ENCODE measurements around the gene MAP4K3. TPM values are rescaled to one million over a fixed set of nuclear protein-coding genes. Genes with fewer than 3 reads are reported as not detected.
"Not testable (repeated sequence)": the region's sequence is repeated elsewhere in the genome, so short reads cannot be mapped to it uniquely, and the experiment has no call there.

Gene MAP4K3
- total RNA-seq, 4 donors from 2014 or later = 23.0 to 52.1 (median 31.8) TPM

GRCh38 chr2:39370101-39370500 is 67.0 kb downstream of the MAP4K3 start:
- Histone ChIP-seq H3K4me3 (no peak overlapping the region), H3K27me3 (no peaks in the 10 kb centered on the region), H3K27ac (peak overlapping the region in 2 of 4 donors; percentile 29 to 48), H3K9me3 (no peaks in the 10 kb centered on the region), H3K4me1 (peaks cover 10 to 20% of the 10 kb centered on the region in 2 donors), H3K36me3 (no peaks in the 10 kb centered on the region)
- intact Hi-C loops (cut with DNase I; ENCODE audit: low total_unique reads) = no loop called here
- no peak for TF ChIP-seq POLR2A (IDR thresholded peaks at IDR 0.05)
- TF ChIP-seq, protein P1, sequence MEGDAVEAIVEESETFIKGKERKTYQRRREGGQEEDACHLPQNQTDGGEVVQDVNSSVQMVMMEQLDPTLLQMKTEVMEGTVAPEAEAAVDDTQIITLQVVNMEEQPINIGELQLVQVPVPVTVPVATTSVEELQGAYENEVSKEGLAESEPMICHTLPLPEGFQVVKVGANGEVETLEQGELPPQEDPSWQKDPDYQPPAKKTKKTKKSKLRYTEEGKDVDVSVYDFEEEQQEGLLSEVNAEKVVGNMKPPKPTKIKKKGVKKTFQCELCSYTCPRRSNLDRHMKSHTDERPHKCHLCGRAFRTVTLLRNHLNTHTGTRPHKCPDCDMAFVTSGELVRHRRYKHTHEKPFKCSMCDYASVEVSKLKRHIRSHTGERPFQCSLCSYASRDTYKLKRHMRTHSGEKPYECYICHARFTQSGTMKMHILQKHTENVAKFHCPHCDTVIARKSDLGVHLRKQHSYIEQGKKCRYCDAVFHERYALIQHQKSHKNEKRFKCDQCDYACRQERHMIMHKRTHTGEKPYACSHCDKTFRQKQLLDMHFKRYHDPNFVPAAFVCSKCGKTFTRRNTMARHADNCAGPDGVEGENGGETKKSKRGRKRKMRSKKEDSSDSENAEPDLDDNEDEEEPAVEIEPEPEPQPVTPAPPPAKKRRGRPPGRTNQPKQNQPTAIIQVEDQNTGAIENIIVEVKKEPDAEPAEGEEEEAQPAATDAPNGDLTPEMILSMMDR (IDR thresholded peaks at IDR 0.05 in 4 of 5, conservative IDR thresholded peaks at IDR 0.05 in 1 of 5) = no peak
- peak in 1 of 2 donors; percentile 16 for ATAC-seq
- in situ Hi-C loops (cut with MboI; ENCODE audit: low sequenced_read_pairs in 4 of 4) = loop anchor here in 1 of 4 donors (10.0 kb wide), 1 partner anchor 65 kb away; the partner anchor contains the start of gene MAP4K3
- DNase-seq = no peak

- intact Hi-C loops (cut with DNase I; ENCODE audit: low total_unique reads) (no loop called here), in situ Hi-C loops (cut with MboI; ENCODE audit: low sequenced_read_pairs in 4 of 4) (no loop called here)
- no peaks in the 10 kb centered on the region for H3K36me3 ChIP-seq
- H3K27ac ChIP-seq = peak overlapping the region in 2 of 4 donors; percentile 23 to 48
- no peak for DNase-seq
- no peak for TF ChIP-seq POLR2A (IDR thresholded peaks at IDR 0.05)
- TF ChIP-seq, protein P1 (IDR thresholded peaks at IDR 0.05 in 4 of 5, conservative IDR thresholded peaks at IDR 0.05 in 1 of 5) = no peak
- H3K9me3 ChIP-seq = no peaks in the 10 kb centered on the region
- ATAC-seq = no peak
- H3K4me1 ChIP-seq = peaks cover 10 to 23% of the 10 kb centered on the region in 2 donors
- no peak overlapping the region for H3K4me3 ChIP-seq
- H3K27me3 ChIP-seq = no peaks in the 10 kb centered on the region
Observed at GRCh38 chr2:39368846-39369245, 68.2 kb downstream of the MAP4K3 start.

DNA sequence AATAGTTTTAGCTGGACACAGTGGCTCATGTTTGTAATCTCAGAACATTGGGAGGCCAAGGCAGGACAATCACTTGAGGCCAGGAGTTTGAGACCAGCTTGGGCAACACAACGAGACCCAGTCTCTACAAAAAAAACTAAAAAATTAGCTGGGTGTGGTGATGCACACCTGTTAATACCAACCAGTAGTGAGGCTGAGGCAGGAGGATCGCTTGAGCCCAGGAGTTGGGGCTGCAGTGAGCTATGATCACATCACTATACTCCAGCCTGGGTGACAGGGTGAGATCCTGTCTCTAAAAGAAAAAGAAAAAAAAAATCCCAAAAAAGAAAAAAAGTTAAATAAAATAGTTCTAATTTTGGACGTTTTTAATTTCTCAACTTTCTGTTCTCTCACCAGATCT is 68.7 kb downstream of the MAP4K3 start:
- ATAC-seq = no peak
- peak overlapping the region in 2 of 4 donors; percentile 23 to 48 for H3K27ac ChIP-seq
- intact Hi-C loops (cut with DNase I; ENCODE audit: low total_unique reads) (no loop called here), in situ Hi-C loops (cut with MboI; ENCODE audit: low sequenced_read_pairs in 4 of 4) (no loop called here)
- no peaks in the 10 kb centered on the region for H3K27me3 ChIP-seq
- DNase-seq = no peak
- H3K36me3 ChIP-seq = no peaks in the 10 kb centered on the region
- H3K4me1 ChIP-seq = peaks cover 10 to 25% of the 10 kb centered on the region in 2 donors
- no peak for TF ChIP-seq POLR2A (IDR thresholded peaks at IDR 0.05)
- TF ChIP-seq, protein P1 (IDR thresholded peaks at IDR 0.05 in 4 of 5, conservative IDR thresholded peaks at IDR 0.05 in 1 of 5) = no peak
- H3K4me3 ChIP-seq = no peak overlapping the region
- no peaks in the 10 kb centered on the region for H3K9me3 ChIP-seq

DNA sequence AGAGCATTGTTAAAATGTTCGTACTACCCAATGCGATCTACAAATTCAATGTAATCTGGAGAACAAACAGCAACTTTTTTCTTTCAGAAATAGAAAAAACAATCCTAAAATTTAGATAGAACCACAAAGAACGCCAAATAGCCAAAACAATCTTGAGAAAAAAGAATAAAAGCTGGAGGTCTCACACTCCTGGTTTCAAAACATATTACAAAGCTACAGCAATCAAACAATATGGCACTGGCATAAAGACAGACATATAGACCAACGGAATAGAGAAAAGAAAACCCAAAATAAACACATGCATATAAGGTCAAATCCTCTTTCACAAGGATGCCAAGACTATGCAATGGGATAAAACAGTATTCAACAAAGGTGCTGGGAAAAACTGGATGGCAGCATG is 74.5 kb downstream of the MAP4K3 start:
- TF ChIP-seq, protein P1 (IDR thresholded peaks at IDR 0.05 in 4 of 5, conservative IDR thresholded peaks at IDR 0.05 in 1 of 5) = no peak
- no peak for TF ChIP-seq POLR2A (IDR thresholded peaks at IDR 0.05)
- Histone ChIP-seq H3K36me3 (no peaks in the 10 kb centered on the region), H3K9me3 (peaks cover 0 to 22% (median 5%) of the 10 kb centered on the region in 3 donors), H3K27ac (no peak overlapping the region), H3K27me3 (no peaks in the 10 kb centered on the region), H3K4me3 (no peak overlapping the region), H3K4me1 (peaks cover 5 to 16% of the 10 kb centered on the region in 2 donors)
- ATAC-seq (no peak), DNase-seq (no peak)
- intact Hi-C loops (cut with DNase I; ENCODE audit: low total_unique reads) (no loop called here), in situ Hi-C loops (cut with MboI; ENCODE audit: low sequenced_read_pairs in 4 of 4) (no loop called here)

- H3K36me3 ChIP-seq = no peaks in the 10 kb centered on the region
- intact Hi-C loops (cut with DNase I; ENCODE audit: low total_unique reads) = no loop called here
- peaks cover 16 to 23% of the 10 kb centered on the region in 2 donors for H3K4me1 ChIP-seq
- H3K27me3 ChIP-seq = no peaks in the 10 kb centered on the region
- DNase-seq = no peak
- peaks cover 0 to 22% (median 5%) of the 10 kb centered on the region in 3 donors for H3K9me3 ChIP-seq
- no peak for TF ChIP-seq POLR2A (IDR thresholded peaks at IDR 0.05)
- TF ChIP-seq, protein P1 (IDR thresholded peaks at IDR 0.05 in 4 of 5, conservative IDR thresholded peaks at IDR 0.05 in 1 of 5) = no peak
- no peak overlapping the region for H3K27ac ChIP-seq
- ATAC-seq = no peak
- in situ Hi-C loops (cut with MboI; ENCODE audit: low sequenced_read_pairs in 4 of 4) = no loop called here
- H3K4me3 ChIP-seq = no peak overlapping the region
Observed at GRCh38 chr2:39361511-39361910, 75.6 kb downstream of the MAP4K3 start.

DNA sequence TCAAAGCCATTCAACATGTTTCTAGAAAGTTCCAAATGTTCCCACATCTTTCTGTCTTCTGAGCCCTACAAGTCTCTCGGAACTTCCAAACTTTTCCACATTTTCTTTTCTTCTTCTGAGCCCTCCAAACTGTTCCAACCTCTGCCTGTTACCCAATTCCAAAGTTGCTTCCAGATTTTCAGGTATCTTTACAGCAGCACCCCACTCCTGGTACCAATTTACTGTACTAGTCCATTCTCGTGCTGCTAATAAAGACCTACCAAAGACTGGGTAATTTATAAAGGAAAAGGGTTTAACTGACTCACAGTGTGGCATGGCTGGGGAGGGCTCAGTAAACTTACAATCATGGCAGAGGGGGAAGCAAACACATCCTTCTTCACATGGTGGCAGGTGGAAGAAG is 76.7 kb downstream of the MAP4K3 start:
- DNase-seq; H3K36me3 ChIP-seq; H3K27ac ChIP-seq; H3K27me3 ChIP-seq; in situ Hi-C loops (cut with MboI; ENCODE audit: low sequenced_read_pairs in 4 of 4); intact Hi-C loops (cut with DNase I; ENCODE audit: low total_unique reads); ATAC-seq; H3K4me3 ChIP-seq: not testable (repeated sequence)
- H3K4me1 ChIP-seq = peaks cover 28 to 34% of the 10 kb centered on the region in 2 donors
- H3K9me3 ChIP-seq = peaks cover 0 to 22% (median 5%) of the 10 kb centered on the region in 3 donors
